NCI-H2171 (cell line): ENCODE results near the gene PAX3.
A peak's percentile ranks its signal among the peaks of the same experiment; 100 is the strongest.

Experiments
- DNase-seq: peaks from one replicate; lab custom pipeline; 2025; lab: John Stamatoyannopoulos, UW

PAX3 gene

GRCh38 chr2:222296911-222297599 lies 1.7 kb downstream of the PAX3 start:
- DNase-seq: no peak

- DNase-seq: no peak
These were observed 2.5 kb downstream of the PAX3 start for GRCh38 chr2:222296311-222296741.

- DNase-seq: no peak
These were observed 3.3 kb downstream of the PAX3 start for GRCh38 chr2:222295368-222296062.

- DNase-seq: no peak
These were observed 3.8 kb downstream of the PAX3 start for GRCh38 chr2:222294996-222295367.

- DNase-seq: no peak
These were observed 4.9 kb downstream of the PAX3 start for GRCh38 chr2:222293660-222294630.

- DNase-seq: no peak
These were observed 6.4 kb downstream of the PAX3 start for GRCh38 chr2:222292149-222293134.

GRCh38 chr2:222291485-222291841 lies 7.3 kb downstream of the PAX3 start:
- DNase-seq: no peak

- peak; percentile 23 for DNase-seq
These were observed 7.9 kb downstream of the PAX3 start for GRCh38 chr2:222290736-222291484.

- no peak for DNase-seq
These were observed 8.4 kb downstream of the PAX3 start for GRCh38 chr2:222290401-222290735.

GRCh38 chr2:222289278-222290160 lies 9.3 kb downstream of the PAX3 start:
- DNase-seq: no peak

- DNase-seq: no peak
These were observed 10.1 kb downstream of the PAX3 start for GRCh38 chr2:222288590-222289277.

GRCh38 chr2:222287862-222288479 lies 10.8 kb downstream of the PAX3 start:
- DNase-seq: no peak

GRCh38 chr2:222284466-222284865 lies 14.3 kb downstream of the PAX3 start:
- no peak for DNase-seq

- DNase-seq: no peak
These were observed 15.2 kb downstream of the PAX3 start for GRCh38 chr2:222283634-222284033.

GRCh38 chr2:222281506-222281905 lies 17.3 kb downstream of the PAX3 start:
- no peak for DNase-seq

- DNase-seq: no peak
These were observed 18.0 kb downstream of the PAX3 start for GRCh38 chr2:222280795-222281194.

- DNase-seq: no peak
These were observed 26.3 kb downstream of the PAX3 start for GRCh38 chr2:222272446-222273015.

GRCh38 chr2:222271854-222272253 lies 26.9 kb downstream of the PAX3 start:
- no peak for DNase-seq
